ENCODE results near the gene EIF4G3.

- TF ChIP-seq PATZ1 (CRISPR knock-in tag; IDR thresholded peaks at IDR 0.05; ENCODE audit: borderline replicate concordance) (no peak), BACH2 (CRISPR knock-in tag; IDR thresholded peaks at IDR 0.05; ENCODE audit: borderline replicate concordance) (no peak), ZC3H10 (CRISPR knock-in tag; IDR thresholded peaks at IDR 0.05) (no peak), PPARA (CRISPR knock-in tag; IDR thresholded peaks at IDR 0.05; ENCODE audit: borderline replicate concordance) (no peak), ZFP3 (CRISPR knock-in tag; IDR thresholded peaks at IDR 0.05) (no peak), ARNTL (CRISPR knock-in tag; IDR thresholded peaks at IDR 0.05; ENCODE audit: borderline replicate concordance, low read depth) (no peak), CREB5 (CRISPR knock-in tag; IDR thresholded peaks at IDR 0.05; ENCODE audit: low read depth) (no peak), SNAI2 (CRISPR knock-in tag; IDR thresholded peaks at IDR 0.05) (no peak), GLIS3 (CRISPR knock-in tag; IDR thresholded peaks at IDR 0.05) (no peak), CSDC2 (CRISPR knock-in tag; IDR thresholded peaks at IDR 0.05) (no peak)
These were observed 61.5 kb downstream of the EIF4G3 start for GRCh38 chr1:21115098-21115760.
